ENCODE results near the gene TBC1D5.

The TBC1D5 gene

DNA sequence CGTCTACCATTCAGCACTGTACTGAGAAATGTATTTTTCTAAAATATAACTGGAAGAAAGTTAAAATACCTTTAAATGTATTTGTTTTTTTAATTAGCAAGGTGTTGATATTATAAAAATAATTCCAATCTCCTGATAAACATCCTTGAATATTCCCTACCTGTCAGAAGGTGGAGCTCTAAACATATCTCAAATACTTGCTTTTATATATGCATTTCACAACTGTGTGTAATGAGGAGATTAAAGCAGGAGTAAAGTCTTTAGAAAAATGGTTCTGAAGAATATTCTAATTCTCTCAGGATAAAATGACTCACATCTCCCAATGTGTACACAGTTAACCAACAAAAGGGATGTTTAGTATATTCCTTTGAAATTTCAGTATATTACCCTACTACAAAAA is 434.9 kb downstream of the TBC1D5 start:
- no peaks in the 10 kb centered on the region for H3K9me2 ChIP-seq (replicated peaks; ENCODE audit: low read depth, low read length)
- H3K9ac ChIP-seq (ENCODE audit: low read depth, low read length, poor library complexity, severe bottlenecking): no peak overlapping the region
- H3K9me3 ChIP-seq (ENCODE audit: insufficient read depth, low read depth, low read length): no peaks in the 10 kb centered on the region
- no peak for TF ChIP-seq EZH2phosphoT487 (IDR thresholded peaks at IDR 0.05; ENCODE audit: borderline replicate concordance)
- TF ChIP-seq, protein P1, sequence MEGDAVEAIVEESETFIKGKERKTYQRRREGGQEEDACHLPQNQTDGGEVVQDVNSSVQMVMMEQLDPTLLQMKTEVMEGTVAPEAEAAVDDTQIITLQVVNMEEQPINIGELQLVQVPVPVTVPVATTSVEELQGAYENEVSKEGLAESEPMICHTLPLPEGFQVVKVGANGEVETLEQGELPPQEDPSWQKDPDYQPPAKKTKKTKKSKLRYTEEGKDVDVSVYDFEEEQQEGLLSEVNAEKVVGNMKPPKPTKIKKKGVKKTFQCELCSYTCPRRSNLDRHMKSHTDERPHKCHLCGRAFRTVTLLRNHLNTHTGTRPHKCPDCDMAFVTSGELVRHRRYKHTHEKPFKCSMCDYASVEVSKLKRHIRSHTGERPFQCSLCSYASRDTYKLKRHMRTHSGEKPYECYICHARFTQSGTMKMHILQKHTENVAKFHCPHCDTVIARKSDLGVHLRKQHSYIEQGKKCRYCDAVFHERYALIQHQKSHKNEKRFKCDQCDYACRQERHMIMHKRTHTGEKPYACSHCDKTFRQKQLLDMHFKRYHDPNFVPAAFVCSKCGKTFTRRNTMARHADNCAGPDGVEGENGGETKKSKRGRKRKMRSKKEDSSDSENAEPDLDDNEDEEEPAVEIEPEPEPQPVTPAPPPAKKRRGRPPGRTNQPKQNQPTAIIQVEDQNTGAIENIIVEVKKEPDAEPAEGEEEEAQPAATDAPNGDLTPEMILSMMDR (conservative IDR thresholded peaks at IDR 0.05; ENCODE audit: low read length): peak; percentile 48
- H3K4me2 ChIP-seq (ENCODE audit: low read depth, low read length, poor library complexity, severe bottlenecking): no peak overlapping the region
- no peaks in the 10 kb centered on the region for H3K4me1 ChIP-seq (ENCODE audit: insufficient read depth, low read length, poor library complexity, severe bottlenecking)
- peaks cover 20% of the 10 kb centered on the region; the same call in 1 of the 2 replicates for H3K36me3 ChIP-seq (ENCODE audit: insufficient read depth, low read length)
- no peak overlapping the region for H2AFZ ChIP-seq (ENCODE audit: low read length)
- H3K79me2 ChIP-seq (ENCODE audit: insufficient read depth, low read length): no peaks in the 10 kb centered on the region
- H4K20me1 ChIP-seq (ENCODE audit: insufficient read depth, low read length, poor library complexity, severe bottlenecking): no peaks in the 10 kb centered on the region
- H3K27me3 ChIP-seq (ENCODE audit: insufficient read depth, low read length, poor library complexity, severe bottlenecking): no peaks in the 10 kb centered on the region
- H3K4me3 ChIP-seq (ENCODE audit: low read length, poor library complexity, severe bottlenecking): no peak overlapping the region
- H3F3A ChIP-seq (ENCODE audit: low read depth): no peaks in the 10 kb centered on the region

DNA sequence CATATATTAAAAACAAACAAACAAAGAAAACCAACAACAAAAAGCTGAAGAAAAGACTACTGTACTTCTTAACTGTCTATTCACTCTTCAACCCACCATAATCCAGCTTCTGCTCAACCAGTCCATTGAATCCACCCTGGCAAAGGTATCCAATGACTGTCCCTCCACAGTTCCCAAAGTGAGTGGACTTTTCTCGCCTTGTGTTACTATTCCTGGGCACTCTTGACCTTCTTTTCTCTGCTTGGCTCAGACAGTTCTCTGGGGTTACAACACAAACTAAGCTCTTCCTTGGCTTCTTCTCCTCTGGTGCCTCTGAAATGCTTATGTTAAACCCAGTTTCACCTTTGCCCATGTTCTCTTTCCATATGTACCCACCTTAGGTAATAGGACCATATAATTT is 437.5 kb downstream of the TBC1D5 start:
- Histone ChIP-seq H3K4me1 (ENCODE audit: insufficient read depth, low read length, poor library complexity, severe bottlenecking) (peaks cover 8% of the 10 kb centered on the region), H3K36me3 (ENCODE audit: insufficient read depth, low read length) (peaks cover 20% of the 10 kb centered on the region; the same call in 1 of the 2 replicates), H3K79me2 (ENCODE audit: insufficient read depth, low read length) (no peaks in the 10 kb centered on the region), H2AFZ (ENCODE audit: low read length) (no peak overlapping the region), H3F3A (ENCODE audit: low read depth) (no peaks in the 10 kb centered on the region), H3K9me2 (replicated peaks; ENCODE audit: low read depth, low read length) (no peaks in the 10 kb centered on the region), H3K9ac (ENCODE audit: low read depth, low read length, poor library complexity, severe bottlenecking) (no peak overlapping the region), H3K4me2 (ENCODE audit: low read depth, low read length, poor library complexity, severe bottlenecking) (no peak overlapping the region), H3K27me3 (ENCODE audit: insufficient read depth, low read length, poor library complexity, severe bottlenecking) (no peaks in the 10 kb centered on the region), H4K20me1 (ENCODE audit: insufficient read depth, low read length, poor library complexity, severe bottlenecking) (no peaks in the 10 kb centered on the region), H3K9me3 (ENCODE audit: insufficient read depth, low read depth, low read length) (no peaks in the 10 kb centered on the region), H3K4me3 (ENCODE audit: low read length, poor library complexity, severe bottlenecking) (no peak overlapping the region)
- TF ChIP-seq, protein P1 (conservative IDR thresholded peaks at IDR 0.05; ENCODE audit: low read length): no peak
- TF ChIP-seq EZH2phosphoT487 (IDR thresholded peaks at IDR 0.05; ENCODE audit: borderline replicate concordance): no peak

DNA sequence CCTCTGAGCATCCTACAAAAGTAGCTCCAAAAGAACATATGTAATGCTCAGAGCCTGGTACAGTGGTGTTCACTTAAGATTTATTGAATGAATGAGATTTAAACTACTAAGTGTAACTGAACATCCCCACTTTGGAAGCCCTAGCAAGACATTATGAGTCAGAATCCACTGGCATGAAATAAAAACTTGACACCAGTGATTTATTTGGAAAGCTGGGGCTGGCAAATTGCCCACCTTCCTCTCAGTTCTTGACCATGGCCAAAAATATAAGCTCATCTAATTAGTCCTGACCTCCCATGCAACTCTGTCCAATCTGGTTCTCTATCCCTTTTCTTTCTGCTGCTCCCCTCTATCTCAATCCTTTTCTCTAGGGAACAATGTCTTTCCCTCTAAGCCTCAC is 439.7 kb downstream of the TBC1D5 start:
- no peak overlapping the region for H3K4me3 ChIP-seq (ENCODE audit: low read length, poor library complexity, severe bottlenecking)
- H3F3A ChIP-seq (ENCODE audit: low read depth): no peaks in the 10 kb centered on the region
- no peak overlapping the region for H3K9ac ChIP-seq (ENCODE audit: low read depth, low read length, poor library complexity, severe bottlenecking)
- peaks cover 11% of the 10 kb centered on the region for H3K4me1 ChIP-seq (ENCODE audit: insufficient read depth, low read length, poor library complexity, severe bottlenecking)
- H3K79me2 ChIP-seq (ENCODE audit: insufficient read depth, low read length): no peaks in the 10 kb centered on the region
- peaks cover 18% of the 10 kb centered on the region; the same call in 1 of the 2 replicates for H3K36me3 ChIP-seq (ENCODE audit: insufficient read depth, low read length)
- no peaks in the 10 kb centered on the region for H3K27me3 ChIP-seq (ENCODE audit: insufficient read depth, low read length, poor library complexity, severe bottlenecking)
- H2AFZ ChIP-seq (ENCODE audit: low read length): no peak overlapping the region
- H3K9me2 ChIP-seq (replicated peaks; ENCODE audit: low read depth, low read length): no peaks in the 10 kb centered on the region
- H4K20me1 ChIP-seq (ENCODE audit: insufficient read depth, low read length, poor library complexity, severe bottlenecking): no peaks in the 10 kb centered on the region
- H3K9me3 ChIP-seq (ENCODE audit: insufficient read depth, low read depth, low read length): no peaks in the 10 kb centered on the region
- no peak overlapping the region for H3K4me2 ChIP-seq (ENCODE audit: low read depth, low read length, poor library complexity, severe bottlenecking)
- TF ChIP-seq, protein P1 (conservative IDR thresholded peaks at IDR 0.05; ENCODE audit: low read length): no peak
- no peak for TF ChIP-seq EZH2phosphoT487 (IDR thresholded peaks at IDR 0.05; ENCODE audit: borderline replicate concordance)

Data from Loucy (cell line).